GM21576 (cell line): ENCODE measurements around the gene CYYR1.

ENCODE experiments used
- ATAC-seq: cut with Tn5 transposase; IDR thresholded peaks from one replicate; pipeline ENCODE4 v1.9.1; 2021; ENCODE audit warnings: mild to moderate bottlenecking, moderate library complexity; ENCODE audit not compliant: unreplicated experiment

CYYR1 gene

DNA sequence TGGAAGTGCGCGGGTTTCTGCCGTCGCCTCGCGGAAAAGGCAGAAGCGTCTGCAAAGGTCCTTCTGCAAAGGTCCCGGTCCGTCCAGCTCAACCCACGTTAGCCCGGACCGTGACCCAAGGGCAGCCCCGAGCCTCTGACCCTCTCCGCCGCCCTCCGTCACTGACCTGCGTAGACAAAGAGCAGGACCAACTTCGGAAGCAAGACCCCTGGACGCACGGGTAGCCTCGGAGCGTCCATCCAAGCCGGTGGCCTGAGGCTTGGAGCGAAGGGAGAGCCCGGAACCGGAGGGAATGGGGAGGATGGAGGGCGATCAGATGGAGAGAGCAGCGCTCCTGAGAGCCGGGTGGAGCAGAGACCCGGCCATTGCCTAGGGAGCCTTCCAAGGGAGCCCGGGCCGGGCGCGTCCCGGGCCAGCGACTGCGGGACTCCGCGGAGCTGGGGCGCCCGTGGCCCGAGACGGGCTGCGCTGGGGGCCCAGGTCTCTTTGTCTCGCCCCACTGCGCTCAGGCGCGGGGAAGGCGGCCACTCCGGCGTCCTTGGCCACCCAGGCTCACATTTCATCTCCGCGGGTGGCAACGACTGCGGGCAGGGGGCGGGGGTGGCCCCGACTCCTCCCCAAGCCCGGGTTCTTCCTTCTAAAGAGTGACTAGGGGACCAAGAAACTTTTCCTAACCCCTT is at the start of gene CYYR1:
Gene CYYR1 (minus strand): TSS at position 585 of the 680 bp plus-strand sequence. CDS start 346 bp downstream, at position 239.
- no peak for ATAC-seq

DNA sequence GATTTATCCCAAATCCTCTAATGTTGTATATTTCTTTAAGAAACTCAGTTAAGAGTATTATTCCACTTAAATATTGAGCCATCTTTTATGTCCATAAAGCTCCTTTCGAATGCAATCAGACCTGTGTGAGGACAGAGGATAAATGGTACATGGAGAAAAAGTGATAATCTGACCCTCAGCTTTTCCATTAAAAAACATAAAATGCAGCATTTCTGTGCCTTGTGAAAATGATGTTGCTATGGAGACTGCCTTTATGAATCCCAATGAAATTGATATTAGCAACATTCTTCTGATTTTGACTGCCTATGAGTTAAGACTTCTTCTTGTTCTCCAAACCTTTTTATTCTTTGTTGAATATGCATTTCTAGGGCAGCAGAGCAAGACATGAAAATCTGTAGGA is 44.1 kb upstream of the CYYR1 start:
- ATAC-seq: no peak

DNA sequence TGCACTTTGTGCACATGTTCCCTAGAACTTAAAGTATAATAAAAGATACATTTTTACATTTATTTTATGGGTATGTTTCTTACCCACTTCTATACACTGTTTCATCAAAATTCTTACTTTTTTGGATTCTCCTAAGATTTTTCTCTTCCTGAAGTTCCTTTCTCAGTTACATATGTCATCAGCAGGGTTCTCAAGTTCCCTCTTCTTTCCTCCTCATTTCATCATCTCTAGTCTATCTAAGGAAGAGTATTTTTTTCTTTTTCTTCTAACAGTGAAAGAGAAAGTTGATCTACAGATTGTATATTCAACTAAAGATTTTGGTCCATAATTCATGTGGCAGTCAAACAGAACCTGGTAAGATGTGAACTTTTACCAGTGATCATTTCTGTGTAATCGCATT is 41.2 kb upstream of the CYYR1 start:
- no peak for ATAC-seq

DNA sequence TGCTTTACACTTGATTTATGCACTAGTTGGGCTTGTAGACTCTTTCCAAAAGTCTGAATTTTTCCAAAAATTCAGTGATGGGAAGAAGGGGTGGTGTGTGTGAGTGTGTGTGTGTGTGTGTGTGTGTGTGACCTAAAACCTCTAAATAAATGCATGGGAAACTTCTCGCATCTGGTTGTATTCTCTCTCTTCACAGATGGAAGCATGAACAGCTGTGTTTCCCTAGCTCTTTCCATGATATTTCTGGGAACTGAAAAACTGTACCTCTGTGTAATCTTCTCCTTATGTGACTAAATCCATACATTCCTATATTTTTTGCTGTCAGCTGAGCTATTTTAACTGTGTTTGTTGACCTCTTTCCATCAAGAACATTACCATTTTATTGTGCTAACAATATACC is 26.2 kb upstream of the CYYR1 start:
- ATAC-seq: no peak

DNA sequence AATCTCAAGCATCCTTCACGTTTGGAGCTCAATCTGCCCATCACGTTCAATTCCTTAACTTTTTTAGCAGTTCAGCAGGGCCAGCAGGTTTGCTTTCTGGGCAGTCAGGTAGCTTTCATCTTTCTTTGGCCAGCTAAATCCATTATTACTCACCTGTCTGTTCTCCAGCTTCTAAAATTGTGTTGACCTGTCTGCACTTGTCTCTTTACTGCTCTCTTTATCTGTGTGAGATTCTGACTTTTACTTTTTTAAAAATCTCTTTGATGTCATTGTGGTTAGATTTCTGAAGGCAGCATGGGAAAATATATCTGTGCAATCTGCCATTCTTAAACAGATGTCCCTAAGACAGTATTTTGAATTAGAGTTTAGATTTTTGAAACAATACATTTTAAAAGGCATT is 24.9 kb upstream of the CYYR1 start:
- ATAC-seq: no peak

DNA sequence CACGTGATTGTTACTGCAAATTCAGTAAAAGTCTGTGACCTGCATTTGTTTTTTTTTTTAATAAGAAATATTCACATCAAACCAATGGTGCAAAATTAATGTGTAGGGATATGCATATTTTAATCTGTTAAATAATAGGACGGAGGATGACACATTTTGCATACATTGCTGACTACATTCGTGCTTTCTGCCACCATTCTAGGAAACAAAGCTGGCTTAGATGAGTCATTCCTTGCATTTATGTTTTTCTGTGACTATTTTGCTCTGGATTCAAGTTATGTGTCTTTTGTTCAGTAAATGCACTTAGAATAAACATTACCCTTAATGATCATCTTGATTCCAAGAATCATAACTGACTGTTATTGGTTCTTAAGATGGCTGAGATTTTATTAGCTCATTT is 23.9 kb upstream of the CYYR1 start:
- ATAC-seq: no peak

DNA sequence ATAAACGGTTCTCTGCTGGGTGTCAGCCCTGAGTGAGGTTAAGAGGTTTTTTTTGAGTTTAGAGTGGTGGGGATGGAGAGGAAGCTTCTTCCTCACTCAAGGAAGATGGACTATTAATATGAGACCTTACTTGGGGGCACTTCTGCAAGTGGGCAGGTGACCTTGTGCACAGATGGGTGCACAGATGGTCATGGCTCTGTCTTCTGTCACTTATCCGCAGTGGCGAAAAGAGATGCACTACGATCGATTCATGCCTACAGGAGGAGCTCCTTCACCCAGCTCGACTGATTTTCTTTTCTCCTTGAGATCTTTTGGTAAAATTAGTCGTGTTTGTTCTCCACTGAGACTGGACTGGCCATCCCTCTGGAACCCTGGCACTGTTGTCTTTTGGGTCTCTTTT is 22.9 kb upstream of the CYYR1 start:
- ATAC-seq: no peak

DNA sequence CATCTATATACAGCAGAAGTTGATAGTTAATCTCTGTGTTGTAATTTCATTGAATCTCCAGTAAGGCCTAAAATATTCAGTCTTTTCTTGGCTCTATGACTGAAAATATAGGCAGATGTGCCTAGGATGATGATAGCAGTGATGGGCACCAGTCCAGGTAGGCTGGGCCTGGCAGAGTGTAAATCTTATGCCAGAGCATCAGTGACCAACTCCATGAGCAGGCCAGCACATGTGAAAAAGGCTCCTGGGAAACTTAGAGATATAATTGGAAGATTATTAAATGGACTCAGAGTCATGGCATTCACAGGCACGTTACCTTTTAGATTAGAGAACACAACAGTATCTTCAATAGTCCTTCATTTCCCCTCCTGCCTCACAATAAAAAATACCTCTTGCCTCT is 20.7 kb upstream of the CYYR1 start:
- ATAC-seq: no peak

DNA sequence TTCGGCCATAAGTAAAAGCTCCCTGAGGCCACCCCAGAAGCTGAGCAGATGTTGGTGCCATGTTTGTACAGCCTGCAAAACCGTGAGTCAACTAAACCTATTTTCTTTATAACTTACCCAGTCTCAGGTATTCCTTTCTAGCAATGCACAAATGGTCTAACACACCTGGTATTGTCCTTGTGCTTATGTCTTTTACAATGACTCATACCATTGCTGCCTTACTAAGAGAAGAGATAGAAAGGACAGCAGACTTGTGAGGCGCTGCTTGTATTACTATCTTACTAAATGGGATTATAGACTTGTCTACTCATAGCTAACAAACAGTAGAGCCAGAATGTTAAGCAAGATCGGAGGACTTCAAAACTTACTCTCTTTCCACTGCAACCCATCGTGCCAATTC is 18.5 kb upstream of the CYYR1 start:
- ATAC-seq: no peak

DNA sequence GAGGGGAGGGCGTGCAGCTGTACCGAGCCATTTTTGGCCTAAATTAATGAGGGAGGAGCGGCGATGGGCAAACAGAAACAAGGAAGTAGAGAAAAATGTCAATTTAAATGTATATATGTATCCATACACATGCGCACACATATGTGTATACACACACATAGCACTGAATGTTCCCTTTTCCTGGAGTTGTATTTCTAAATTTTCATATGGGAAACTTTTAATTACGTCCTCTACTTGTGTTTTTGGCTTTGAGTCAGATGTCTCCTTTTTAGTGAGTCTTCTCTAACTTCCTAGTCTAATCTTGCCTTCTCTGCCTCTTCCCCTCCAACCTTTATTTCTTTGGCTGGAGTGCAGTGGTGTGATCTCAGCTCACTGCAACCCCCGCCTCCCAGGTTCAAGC is 15.4 kb upstream of the CYYR1 start:
- ATAC-seq: no peak

DNA sequence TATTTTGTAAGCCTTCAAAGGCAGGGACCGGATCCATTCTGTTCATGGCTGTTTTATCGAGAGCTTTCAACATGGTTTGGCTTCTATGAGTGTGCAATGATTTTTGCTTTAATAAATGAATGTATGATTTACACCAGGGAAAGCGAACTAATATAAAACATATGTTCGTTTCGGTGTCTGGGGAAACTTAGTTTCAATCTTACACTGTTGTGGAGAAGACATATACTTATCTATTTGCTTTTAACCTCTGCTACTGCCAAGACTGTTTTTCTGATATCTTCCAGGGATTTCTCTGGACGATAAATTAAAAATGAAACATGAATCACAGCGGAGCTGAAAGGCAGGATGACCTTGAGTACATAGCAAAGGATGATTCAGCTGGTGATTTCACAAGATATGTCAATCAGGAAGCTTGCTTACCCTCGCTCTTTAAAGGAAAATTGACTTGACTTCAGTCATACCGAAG is 14.7 kb upstream of the CYYR1 start:
- ATAC-seq: no peak

DNA sequence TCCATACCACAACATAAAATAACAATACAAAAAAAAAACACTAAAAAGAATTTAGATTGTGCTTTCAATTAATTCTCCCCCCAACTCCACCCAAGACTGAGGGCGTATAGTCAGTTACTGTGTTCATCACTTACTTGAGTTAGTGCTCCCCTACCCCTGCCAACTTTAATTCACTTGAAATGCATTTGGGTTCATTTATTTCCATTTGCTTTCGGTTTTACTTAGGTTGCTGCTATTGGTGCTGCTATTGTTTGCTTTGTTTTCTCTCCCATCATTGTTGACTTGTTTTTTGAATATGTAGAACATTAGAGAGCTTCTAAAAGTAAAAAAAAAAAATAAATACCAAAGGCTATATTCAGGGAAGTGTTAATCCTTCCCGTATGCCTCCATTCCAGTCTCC is 10.7 kb upstream of the CYYR1 start:
- no peak for ATAC-seq

DNA sequence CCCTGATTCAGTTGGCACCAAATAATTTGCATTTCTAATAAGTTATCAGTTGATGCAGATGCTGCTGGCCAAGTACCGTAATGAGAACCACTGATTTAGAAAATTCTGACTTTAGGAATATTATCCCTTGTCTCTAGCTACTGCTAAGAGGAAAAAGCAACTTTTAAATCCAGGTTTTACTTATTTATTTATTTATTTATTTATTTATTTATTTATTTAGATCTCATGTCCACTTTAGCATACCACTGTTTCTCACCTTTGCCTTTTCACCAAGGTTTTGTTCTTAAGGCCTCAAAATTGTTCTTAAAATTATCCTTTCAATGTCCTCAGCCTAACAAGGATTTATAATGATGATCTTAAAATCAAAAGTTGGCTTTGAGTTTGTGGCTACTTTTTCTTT is 8.7 kb upstream of the CYYR1 start:
- no peak for ATAC-seq

DNA sequence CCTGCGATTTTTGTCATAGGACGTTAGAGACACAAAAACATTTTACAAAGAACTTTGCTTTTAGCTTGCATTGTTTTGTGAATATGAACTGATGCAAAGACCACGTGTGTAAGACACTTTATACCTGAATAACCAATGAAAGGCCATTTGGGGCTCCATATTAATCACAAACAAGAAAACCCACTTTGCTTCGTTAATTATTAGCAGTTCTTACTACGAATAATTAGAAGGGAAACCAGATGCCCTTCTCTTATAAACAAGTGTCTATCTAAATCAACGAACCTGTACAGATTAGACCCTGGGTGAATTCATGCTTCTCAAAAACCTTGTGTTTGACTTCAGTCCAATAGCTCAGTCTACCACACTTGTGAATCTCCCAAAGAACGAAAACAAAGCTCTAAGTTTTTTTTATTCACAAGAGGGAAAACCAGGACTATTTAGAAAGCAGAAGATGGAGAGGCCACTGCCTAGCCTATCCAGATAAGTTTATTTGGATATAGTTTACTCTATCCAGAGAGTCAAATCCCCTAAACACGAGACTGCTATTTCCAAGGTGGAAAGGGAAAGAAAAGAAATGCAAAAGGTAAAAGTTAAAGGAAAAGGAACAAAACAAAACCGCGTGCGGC is 897 bp downstream of the CYYR1 start:
- no peak for ATAC-seq

DNA sequence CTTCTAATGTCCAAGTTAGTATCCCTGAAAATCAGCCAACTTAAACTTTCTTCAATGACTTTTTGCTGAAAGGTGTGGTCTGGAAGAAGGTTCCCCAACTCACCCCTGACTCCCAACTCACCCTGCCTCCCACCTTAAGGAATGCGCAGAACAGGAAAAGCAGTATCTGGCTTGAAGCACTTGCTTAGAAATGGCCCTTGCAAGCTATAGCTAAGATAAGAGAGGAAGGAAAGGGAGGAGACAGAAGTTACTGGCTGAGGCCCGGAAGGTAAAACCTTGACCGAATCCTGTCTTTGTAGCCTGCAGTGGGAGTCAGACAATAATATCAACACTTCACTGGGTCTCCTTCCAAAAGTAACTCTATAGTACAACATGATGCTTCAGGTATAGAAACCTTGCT is 2.9 kb downstream of the CYYR1 start:
- ATAC-seq: no peak

DNA sequence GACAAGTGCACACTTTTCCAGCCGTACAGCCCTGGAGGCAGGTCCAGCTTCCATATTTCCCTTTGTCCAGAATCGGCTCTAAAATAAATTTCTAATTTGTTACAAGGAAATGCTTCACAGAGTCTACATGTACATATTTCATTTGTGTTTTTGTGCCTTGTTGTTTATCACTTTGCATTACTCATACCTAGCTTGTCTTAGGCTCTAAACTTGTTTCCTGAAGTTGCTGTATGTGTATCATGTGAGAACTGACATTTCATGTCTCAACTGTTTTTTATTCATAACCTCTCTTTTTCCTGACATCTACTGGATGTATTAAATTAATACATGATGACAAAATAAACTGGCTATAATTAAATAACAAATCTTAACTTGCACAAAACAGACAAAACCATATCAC is 7.5 kb downstream of the CYYR1 start:
- no peak for ATAC-seq

DNA sequence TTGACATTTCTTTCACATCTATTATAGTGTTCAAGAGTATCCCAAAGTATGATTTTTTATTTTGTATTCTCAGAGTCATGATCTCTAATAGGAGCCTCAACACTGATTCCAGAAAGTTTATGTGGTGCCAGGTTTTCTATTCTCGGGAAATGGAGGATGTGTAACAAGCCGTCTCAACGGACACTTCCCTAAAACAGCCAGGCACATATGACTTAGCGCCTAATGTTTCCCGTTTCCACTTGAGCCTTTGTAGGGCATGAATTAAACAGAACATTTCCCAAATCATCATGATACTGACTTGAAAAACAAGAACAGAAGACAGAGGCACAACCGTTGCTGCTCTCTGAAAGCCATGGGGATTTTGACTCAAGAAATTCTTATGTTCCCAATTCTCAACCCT is 8.0 kb downstream of the CYYR1 start:
- ATAC-seq: no peak

DNA sequence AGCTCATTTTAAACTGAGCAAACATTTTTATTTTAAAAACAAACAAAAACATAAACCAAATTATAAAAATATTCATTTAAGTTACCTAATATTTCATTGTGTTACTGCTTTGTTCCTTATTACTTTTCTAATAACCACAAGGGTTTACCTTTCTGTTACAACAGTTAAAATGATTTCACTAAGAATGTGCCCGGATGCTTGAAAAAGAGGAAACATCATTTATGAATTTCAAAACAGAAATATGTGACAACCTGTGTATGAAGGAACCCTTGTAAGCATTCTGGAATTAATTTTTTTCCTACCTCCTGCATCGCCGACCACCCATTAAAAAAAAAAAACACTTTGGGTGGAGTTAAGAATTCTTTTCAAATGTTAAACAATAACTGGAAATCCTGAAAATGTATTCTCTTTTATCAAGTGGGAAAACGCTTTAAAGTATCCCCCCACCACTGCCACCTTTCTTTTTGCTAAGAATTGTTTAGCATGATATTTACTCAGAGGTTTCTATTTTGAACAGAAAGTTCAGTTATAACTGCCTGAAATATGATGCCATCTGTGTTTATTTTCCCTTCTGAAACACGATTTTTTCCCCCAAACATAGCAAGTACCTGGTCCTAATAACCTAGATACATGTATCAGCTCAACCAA is 9.1 kb downstream of the CYYR1 start:
- ATAC-seq: no peak

DNA sequence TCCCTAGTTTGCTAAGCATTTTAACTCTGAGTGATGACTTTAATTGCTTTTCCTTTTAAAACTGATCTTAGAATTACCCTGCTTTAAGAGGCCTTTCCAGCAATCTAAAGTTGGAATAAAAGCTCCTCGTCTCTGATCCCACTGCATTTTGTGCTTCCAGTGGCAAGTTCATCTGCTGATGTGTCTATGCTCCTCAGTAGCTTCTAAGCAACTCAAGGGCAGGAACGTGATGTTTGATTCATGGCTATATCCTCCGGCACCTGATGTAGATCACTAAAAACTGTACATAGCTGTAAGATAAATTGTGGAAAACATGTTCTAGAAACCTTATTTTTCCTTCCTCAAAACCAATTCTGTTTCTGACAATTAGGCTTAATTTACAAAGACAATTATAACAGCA is 12.5 kb downstream of the CYYR1 start:
- no peak for ATAC-seq

DNA sequence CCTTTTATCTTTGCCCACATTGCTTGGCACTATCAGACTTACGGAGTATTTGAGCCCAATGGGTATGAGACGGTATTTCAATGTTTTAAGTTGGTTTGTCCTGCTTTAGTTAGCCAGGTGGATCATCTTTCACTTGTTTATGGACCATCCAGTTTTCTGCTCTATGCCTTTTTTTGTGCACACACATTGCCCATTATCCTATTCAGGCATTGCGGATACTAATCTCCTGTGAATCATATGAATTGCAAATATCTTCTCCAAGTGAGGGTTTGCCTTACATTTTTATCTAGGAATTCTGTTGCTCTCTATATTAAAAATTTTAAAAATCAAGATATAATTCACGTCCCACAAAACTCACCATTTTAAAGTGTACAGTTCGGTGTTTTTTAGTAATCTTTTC is 14.0 kb downstream of the CYYR1 start:
- ATAC-seq: no peak

DNA sequence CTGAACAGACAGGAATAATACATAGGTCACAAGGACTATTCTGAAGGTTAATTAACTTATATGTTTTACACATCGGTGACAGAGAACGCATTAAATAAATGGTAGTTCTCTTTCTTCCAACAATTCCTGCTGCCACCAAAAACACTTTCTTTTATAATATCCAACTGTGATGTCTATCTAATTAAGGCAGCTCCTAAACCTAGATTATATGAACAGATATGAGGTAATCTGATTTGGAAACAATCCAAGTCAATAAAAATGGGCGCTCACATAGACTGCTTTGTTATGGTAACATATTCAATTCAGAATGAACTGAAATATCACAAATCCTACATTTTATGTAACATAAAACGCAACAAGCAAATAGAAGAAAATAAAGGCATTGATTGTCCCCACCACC is 16.0 kb downstream of the CYYR1 start:
- ATAC-seq: no peak

DNA sequence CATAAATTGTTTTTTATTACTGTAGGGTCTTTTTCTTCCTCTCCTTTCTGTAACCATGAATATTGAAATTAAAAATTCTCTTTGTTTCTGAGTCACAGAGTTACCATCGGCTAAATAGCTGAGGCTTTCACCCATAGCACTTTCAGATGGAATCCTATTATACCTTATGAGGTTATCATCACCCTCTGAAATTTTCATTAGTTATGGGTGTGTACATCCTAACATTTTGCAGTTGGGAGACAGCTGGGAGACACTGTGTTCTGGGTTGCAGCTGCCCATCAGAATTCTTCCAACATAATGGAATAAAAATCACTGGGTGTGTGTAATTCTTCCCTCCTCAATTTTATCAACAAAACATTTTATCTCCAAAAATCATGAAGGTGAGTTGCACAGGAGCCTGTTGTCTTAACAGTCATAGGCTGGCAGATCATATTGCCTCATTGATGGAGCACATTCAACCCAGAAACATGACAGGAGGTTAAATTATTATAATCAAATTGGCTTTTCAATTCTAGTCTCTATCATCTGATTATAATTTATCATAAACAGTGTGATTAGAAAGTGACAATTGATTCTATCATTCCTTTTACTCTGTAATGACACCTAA is 17.4 kb downstream of the CYYR1 start:
- ATAC-seq: no peak
